Right forelimb (tissue), 1 donor: ENCODE measurements around the gene FAM13A.
"Not testable (repeated sequence)": the region's sequence is repeated elsewhere in the genome, so short reads cannot be mapped to it uniquely, and the experiment has no call there.

Experiments
- DNase-seq: peaks from one replicate; pipeline ENCODE4 v3.0.0-alpha.2; 2018

FAM13A gene

DNA sequence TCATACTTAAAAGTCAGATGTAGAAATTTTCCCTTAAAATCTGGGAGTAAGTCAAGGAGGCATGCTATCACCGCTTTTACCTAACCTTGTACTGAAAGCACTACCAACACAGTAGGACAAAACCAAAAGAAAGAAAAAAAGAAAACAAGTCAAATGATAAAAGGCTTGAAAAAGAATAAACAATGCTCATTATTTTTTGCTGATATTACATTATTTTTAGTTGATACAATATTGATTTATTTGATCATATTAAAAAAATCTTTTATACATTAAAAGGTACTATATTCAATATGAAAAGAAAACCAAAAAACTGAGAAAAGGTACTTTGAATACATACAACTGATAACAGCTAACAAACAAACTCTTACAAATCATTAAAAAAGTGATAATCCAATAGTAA lies 164.3 kb downstream of the FAM13A start:
- DNase-seq = no peak

DNA sequence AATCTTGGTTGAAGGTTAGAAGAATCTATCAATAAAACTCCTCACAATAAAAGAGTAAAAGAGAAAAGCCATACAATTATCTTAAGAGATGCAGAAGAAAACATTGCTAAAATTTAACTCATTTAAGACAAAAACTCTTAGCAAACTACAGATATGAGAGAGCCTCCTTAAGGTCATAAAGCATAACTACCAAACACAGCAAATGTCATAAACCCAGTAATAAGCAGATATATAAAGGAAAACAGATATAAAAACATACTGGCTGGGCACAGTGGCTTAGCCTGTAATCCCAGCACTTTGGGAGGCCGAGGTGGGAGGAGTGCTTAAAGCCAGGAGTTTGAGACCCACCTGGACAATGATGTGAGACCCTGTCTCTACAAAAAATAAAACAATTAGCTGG lies 165.3 kb downstream of the FAM13A start:
- no peak for DNase-seq

DNA sequence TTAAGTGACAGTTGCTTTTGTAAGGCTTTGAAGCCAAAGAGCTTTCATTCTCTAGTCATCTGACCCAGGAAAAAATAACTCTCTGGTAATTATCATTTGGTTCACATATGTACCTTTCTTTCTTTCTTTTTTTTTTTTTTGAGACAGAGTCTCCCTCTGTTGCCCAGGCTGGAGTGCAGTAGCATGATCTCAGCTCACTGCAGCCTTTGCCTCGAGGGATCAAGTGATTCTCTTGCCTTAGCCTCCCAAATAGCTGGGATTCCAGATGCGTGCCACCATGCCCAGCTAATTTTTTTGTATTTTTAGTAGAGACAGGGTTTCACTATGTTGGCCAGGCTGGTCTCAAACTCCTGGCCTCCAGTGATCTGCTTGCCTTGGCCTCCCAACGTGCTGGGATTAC lies 169.6 kb downstream of the FAM13A start:
- DNase-seq = not testable (repeated sequence)

DNA sequence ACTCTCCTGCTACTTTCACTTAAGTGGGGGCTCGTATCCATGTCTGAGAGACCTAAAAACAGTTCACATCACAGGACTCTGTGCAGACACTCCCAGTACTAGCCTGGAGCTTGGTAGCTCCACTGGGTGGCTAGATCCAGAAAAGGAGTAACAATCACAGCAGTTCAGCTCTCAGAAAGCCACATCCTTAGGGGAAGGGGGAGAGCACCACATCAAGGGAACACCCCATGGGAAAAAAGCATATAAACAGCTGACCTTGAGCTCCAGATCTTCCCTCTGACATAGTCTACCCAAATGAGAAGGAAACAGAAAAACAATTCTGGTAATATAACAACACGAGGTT lies 175.8 kb downstream of the FAM13A start:
- DNase-seq = no peak

DNA sequence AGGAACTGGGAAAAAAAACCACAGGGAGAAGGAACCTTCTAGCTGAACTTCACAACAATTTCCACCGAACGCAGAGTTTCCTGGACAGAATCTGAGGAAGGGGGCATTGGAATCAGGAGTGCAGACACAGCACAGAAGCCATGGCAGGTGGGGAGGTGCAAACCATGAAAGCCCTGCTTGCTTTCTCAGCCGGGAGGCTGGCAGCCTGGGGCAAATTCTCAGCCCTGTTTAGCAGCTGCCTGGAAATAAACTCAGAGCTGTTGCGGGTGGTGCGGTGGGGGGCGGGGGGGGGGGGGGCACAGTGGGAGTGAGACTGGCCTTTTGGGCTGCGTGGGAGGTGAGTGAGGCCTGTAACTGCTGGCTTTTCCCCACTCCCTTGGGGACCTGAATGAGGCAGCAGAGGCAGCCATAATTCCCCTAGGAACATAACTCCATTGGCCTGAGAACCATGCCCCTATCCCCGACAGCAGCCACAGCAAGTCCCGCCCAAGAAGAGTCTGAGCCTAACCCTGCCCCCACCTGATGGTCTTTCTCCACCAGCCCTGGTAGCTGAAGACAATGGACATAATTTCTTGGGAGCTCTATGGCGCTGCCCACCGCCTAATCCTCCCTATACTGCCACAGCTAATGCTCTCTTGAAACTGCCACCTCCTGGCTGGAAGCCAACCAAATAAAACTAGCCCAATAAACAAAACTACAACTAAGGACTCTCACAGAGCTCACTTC lies 176.3 kb downstream of the FAM13A start:
- DNase-seq = peak; percentile 45

DNA sequence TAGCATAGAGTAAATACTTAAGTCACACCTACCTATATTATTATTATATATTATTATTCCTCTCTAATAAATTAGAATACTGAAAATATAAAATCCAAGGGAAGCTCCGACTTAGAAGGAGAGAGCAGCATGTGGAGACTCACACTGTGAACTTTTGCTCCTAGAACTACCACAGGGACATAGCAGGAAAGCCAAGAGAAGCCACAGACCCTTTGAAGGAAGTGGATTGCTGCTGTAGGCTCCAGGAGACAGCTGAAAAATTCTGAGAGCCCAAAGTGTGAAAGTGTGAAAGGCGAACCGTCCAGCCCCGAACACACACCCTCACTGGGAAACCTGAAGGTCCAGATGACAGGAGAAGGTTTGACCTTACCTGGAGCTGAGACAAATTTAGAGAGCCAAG lies 177.0 kb downstream of the FAM13A start:
- DNase-seq = no peak

DNA sequence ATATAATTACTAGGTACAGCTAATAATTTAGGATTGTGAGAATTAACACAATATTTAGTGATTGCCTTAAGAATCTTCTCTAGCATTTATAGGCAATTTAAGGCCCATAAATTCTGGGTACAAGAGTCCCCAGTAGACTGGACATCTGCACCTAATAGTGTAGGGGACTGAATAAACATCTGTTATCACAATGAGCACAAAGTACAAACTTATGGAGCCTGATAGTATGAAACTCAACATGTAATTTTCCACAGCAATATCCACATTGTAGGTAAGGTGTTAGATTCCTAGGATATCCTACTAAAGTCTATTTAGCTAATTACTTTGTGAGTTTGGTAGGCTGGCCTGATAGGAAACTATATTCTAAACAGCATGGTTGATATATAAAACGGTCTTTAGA lies 178.3 kb downstream of the FAM13A start:
- DNase-seq = no peak

DNA sequence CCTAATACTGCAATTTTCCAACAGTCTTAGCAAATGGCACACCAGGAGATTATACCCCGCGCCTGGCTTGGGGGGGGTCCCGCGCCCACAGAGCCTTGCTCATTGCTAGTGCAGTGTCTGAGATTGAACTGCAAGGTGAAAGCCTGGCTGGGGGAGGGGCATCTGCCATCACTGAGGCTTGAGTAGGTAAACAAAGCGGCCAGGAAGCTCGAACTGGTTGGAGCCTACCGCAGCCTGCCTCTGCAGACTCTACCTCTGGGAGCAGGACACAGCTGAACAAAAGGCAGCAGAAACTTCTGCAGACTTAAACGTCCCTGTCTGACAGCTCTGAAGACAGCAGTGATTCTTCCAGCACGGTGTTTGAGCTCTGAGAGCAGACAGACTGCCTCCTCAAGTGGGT lies 186.6 kb downstream of the FAM13A start:
- DNase-seq = no peak

DNA sequence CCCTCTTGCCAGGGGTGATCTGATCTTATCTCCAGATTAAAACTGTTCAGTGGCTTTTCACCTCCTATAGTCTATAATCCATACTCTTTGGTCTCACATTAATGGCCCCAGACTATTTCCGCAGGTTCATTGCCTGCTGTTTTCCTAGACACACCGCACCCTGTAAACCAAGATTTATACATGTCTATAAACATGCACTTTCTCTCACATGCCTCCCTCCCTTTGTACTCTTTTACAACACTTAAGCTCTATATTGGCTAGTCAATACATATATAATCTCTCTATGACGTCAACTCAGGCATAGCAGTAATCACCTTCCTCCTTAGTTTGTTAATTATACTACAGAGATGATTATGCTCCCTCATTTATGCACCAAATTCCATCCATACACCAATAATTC lies 188.5 kb downstream of the FAM13A start:
- no peak for DNase-seq

DNA sequence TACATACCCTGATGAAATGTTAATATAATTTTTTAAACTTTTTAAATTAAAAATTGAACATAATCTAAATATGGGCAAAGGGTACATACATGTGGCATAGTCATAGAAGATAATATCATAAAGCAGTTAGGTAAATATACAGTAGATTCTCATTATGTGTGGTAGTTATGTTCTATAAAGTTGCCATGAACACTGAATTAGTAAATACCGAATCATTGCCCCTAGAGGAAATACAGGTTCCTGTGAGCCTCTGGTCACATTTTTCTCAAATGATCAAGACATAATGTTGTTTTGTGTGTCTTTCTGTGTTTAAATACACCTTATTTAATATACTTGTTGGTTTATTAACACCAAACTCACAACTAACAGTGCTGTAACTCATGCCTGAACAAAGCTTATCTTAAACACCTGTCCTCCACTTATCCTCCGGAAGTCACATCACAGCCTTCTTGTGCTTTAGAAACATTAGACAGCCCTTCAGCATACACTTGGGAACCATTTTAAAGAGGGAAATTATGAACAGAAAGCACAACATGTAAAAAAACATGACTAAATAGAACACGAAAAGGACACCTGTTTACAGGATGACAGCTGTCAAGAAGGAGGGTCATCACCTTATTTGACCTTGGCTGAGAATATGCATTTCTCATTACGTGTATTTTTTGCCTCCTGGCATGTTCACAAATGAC lies 190.0 kb downstream of the FAM13A start:
- DNase-seq = no peak

DNA sequence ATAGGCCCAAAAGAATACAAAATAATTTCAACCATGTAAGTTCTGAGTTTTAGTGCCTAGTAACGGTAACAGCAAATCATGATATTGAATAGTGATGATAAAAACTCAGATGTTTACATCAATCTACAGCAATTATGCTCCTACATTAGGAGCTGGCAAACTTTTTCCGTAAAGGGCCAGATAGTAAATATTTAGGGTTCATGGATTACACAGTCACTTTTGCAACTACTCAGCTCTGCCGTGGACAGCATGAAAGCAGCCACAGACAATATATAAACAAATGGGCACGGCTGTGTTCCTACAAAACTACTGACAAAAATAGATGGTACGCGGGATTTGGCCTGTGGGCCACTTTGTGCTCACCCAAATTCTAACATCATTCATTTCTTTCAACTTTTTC lies 191.5 kb downstream of the FAM13A start:
- no peak for DNase-seq

DNA sequence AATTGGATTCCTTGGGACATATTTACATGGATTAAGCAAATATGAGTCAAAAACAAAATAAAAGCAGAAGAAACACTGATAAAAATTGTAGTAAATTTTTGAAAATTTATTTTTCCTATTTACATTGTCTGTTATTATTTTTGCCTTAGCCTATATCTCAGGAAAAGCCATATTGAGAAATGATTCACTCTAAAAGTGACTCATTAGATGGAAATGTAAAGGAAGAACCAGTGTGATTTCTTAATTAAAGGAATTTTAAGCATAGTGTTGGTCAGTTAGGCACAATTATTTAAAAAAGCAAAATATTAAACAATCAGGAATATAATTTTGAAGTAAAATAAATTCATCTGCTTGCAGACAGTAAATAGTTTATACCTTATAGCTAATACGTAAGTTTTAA lies 191.9 kb downstream of the FAM13A start:
- no peak for DNase-seq

DNA sequence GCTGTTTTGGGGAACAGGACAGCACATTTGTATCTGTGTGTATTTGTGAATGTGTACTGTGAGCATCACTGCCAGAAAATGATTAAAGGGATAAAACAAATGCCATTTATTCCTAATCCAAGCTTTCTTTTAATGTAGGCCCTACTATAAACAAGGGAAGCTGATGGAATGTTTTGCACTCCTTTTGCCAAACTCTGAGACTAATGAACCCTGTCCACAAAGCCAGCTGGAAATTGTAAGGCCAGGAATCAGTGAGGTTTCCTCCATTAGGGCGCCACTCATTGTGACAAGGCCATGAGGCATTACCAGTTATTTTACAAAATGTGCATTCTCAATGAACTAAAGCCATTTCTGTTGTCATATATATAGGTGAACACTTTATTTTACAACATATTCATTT lies 196.4 kb downstream of the FAM13A start:
- DNase-seq = no peak

DNA sequence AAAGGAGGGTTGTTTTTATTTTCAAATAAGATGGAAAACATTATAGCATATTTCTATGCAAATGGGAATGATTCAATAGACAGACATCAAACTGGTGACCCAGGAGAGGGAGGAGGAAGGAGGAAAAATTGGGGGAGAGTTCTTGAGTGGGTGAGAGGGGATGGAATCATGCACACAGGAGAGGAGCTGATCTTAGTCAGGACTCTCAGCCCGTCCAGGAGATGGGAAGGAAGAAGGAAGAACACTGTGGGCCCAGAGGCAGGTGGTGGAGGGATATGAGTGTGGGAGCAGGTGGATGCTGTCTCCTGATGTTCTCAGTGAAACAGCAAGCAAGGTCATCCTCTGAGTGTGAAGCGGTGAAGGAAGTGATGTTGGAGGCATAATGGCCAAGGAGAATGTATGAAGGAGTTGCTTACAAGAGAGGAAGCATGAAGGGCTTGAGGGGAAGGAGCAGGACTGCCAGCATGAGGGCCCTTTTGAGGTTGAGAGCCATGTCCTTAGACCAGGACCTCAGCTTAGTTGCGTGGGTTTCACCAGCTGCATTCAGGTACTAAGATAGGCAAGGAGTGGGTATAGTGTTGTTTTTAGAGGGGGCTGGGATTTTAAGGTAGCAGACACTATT lies 197.7 kb downstream of the FAM13A start:
- DNase-seq = no peak

DNA sequence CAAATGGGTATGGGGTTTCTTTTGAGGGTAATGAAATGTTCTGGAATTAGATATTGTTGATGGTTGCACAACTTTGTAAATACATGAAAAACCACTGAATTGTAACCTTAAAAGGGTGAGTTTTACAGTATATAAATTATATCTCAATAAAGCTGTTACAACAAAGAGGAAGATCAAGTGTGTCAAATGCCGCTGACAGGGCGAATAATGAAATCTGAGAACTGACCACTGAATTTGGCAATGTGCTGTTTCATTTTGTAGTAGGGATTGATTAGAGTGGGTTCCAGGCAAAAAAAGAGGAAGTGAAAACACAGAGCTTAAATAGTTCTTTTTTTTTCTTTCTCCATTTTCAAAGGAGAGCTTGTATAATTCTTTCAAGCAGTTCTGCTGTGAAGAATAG lies 198.2 kb downstream of the FAM13A start:
- DNase-seq = no peak

DNA sequence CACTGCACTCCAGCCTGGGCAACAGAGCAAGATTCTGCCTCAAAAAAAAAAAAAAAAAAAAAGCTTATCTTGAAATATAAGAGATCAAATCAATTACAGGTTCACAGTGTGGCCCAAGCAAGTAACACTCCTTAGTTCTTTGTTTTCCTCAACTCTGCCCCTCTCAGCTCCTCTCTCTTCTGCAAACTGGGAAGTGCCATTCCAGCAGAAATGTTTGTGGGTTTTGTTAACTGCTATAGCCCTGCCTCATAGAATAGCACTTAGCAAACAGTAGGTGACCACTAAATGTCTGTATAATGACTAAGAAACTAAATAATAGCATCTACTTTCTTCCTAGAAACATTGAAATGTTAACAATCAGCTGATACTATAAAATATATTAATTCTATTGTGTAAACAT lies 199.4 kb downstream of the FAM13A start:
- no peak for DNase-seq

DNA sequence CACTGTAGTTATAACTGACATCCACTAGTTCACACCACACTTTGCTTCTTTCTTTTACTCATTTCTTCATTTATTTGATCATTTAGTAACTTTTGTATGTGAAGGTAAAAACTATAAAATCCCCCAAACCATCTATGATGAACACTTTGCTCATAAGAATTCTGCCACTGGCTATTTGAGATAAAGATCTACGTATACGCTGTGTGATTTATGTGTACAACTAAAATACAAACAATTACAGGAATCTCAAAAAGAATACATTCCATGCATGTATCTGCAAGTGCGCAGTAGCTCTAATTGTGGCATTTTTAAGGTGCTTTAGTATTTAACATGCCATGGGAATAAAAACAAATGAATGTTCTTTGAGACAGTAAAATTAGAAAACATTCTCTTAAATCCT lies 202.5 kb downstream of the FAM13A start:
- DNase-seq = no peak

DNA sequence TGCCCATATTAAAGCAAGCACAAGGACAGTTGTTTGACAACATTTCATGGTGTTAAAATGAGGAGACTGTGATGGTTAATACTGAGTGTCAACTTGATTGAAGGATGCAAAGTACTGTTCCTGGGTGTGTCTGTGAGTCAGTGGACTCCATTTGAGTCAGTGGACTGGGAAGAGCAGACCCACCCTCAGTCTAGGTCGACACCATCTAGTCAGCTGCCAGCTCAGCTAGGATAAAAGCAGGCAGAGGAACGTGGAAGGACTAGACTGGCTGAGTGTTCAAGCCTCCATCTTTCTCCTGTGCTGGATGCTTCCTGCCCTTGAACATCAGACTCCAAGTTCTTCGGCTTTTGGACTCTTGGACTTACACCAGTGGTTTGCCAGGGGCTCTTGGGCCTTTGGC lies 203.4 kb downstream of the FAM13A start:
- not testable (repeated sequence) for DNase-seq

DNA sequence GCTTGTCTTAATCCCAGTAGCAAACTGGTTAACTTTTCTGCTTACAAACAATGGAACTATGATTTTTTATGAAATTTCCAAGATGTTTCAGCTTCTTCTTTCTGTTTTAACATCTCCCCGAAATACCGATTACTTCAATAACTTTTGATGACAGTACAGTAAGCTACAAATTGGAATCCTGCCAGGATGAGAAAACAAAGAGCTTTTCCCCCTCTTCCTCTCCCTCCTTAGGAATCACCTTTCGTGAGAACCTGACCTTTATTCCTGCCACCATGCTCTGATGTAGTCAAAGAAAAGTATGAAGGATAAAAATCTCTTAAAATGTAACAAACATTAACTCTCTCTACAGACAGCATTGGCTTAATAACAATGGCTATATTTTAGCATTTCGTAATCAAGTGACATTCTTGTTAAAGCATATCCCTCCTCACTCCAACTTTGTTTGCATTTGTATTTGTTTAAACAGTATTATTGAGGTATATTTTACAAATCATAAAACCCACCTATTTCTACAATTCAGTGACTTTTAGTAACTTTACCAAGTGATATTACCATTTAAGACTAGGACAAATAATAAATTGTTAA lies 210.7 kb downstream of the FAM13A start:
- DNase-seq = no peak

DNA sequence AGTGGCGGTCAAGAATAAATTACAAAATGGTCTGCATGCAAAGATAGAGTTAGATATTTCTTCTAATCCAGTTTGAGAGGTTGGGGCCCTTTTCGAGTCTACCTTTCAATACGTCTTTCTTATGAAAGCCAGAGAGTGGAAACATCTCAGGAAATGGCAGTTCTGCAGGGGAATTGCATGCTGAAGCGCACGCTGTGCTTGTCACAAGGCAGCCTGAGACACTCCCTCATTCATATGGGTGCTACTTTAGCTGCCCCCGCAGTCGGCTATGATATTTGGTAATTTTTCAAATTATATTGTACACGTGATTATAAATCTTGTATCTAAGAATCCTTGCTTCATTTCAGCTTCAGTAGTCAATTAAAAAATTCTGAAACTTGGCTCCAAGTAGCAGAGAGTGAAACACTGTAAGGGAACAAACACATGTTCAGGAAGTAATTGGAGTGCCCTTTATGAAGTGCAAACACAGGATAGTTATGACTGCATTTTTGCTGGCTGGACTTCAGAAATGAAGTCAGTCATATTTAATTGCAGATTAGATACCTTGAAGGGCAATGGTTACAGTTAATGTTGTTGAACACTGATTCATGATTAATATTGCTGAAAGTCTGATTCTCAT lies 213.8 kb downstream of the FAM13A start:
- no peak for DNase-seq

DNA sequence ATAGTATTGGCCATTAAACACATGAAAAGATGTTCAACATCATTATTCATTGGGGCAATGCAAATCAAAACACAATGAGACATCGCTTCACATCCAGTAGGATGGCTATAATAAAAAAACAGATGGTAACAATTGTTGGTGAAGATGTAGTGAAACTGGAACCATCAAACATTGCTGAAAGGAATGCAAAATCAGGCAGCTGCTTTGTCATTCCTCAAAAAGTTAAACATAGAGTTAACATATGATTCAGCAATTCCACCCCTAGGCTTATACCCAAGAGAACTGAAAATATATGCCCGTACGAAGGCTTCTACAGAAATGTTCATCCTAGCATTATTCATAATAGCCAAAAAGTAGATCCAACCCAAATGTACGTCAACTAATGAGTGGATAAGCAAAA lies 215.3 kb downstream of the FAM13A start:
- DNase-seq = no peak

DNA sequence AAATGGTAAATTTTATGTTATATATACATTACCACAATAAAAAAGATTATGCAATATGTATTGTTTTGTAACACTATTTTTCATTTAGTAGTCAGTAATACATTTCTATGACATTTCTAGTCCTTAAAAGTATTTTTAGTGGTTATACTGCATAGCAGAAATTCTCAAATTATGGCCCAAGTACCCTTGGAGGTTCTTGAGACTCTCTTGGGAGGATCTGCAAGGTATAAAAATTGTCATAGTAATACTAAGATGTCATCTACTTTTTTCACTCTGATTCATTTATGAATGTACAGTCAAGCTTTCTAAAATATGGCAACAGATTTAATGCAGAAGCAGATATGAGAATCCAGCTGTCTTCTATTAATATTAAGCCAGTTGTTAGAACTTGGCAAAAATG lies 220.8 kb downstream of the FAM13A start:
- DNase-seq = no peak

DNA sequence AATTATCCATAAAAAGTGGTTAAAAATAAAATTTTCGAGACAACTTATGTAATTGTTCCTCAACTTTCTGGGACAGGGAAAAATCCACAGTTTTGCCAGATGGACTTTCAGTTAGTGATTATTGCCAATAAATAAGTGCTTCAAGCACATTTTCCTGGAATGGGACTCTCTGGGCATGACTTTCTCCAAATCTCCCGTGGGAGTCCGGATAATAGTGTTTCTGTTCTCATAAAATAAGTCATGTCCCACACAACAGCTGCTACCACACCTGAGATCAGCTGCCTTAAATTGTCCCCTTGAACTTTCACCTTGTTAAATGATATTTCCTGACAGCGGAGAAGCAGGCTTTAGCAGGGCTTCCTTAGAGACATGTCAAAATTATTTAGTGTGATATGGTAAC lies 226.0 kb downstream of the FAM13A start:
- peak; percentile 50 for DNase-seq

DNA sequence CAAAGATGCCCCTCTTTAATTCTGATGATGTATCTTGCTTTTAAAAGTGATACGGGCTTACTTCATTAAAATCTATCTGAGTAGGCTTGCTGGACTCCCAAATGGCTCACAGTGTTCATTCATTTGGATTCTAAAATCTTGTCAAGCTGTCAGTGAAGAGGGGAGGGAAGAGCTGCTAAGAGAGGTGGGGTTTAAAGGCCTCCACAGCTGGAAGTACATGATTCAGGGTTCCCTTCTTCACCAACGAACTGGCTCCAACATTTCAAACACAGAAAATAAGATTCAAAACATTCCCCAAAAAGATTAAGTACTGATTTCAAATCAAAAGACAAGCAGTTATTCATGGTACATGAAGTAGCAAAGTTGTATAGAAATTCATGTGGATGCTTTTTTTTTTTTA lies 226.4 kb downstream of the FAM13A start:
- no peak for DNase-seq
